Measurements from ENCODE around the gene ZSCAN10. TPM values are rescaled to one million over a fixed set of nuclear protein-coding genes. Genes with fewer than 3 reads are reported as not detected.
"Not testable (repeated sequence)": the region's sequence is repeated elsewhere in the genome, so short reads cannot be mapped to it uniquely, and the experiment has no call there.

The ZSCAN10 gene
- 0.11 and 0.30 TPM in 2 replicates for total RNA-seq

DNA sequence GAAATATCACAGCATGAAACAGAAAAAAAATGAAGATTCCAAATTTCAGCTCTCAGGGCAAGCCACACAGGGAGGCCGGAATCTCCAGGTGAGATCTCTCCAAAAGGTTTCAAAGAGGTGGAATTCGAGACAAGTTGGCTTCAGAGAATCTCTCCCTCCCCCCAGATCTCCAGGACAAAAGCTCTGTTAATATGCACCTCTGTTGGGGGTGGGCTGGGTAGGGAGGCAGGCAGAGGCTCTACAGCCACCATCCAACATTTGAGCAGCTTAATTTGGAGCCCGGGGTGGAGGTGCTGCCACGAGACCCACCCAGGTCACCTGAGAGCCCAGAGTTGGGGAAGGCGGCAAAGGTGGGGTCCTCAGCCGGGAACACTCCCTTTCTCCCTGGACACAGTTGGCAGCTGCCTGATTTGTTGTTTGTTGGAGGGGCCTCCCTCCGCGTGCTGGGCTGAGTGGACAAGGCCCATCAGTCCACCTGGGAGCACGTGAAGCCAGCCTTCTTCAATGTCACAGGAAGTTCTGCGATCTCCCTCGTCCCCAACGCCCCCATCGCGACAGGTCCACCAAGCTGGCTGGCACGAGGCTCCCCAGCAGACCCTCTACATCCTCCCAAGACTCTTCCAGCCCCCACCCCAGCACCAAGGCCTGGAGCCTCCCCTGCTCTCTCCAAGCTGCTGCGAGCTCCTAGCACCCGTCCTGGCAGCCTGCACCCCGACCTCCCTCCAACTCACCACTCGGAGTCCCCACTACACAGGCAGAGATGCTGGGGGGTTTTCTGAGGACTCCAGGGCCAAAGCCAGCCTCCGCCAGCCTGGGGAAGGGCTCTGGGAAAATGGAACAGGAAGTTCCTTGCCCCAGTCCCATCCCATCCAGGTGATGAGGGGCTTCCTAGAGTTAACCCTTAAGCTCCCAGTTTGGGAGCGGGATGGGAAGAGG lies at the start of gene ZSCAN10:
ZSCAN10 (minus strand) TSS at position 836 of the 936 bp plus-strand sequence. CDS start 6,357 bp downstream, outside the sequence.
- intact Hi-C loops (cut with micrococcal nuclease) = no loop called here

DNA sequence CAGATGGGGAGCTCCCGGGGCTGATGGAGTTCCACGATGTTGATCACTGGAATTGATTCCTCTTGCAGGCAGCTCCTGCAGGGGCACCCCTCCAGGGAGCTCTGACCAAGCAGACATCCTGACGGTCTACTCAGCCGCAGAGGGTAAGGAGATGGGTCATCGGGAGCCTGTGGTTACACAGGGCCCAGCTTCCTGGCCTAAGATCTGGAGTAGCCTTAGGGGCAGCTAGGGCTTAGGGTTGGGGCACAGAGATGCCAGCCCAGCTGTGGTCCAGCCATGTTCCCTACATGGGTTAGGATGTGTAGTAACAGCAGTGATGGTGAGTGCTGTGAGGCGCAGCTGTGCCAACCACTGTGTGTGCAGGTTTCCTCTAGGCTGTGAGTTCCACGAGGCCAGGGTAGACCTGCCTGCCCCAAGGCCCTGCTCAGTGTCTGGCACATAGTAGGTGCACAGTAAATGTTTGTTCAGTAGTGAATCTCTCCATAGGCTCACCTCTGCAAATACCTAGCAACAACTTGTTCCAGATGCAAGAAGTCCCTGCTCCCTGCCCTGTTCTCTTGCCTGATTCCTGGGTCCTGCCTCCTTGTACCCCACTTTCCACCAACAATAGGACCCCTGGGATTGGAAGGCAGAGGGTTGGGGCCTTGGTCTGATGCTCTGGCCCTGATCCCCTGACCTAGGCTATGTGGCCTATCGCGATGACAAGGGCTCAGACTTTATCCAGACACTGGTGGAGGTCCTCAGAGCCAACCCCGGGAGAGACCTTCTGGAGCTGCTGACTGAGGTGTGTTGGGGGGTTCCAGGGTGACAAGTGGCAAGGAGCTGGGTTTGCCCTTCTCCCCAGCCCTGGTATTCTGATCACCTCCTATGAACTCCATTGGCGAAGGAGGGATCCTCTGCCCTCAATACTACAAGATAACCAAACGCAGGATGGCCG lies 49.4 kb upstream of the ZSCAN10 start:
- intact Hi-C loops (cut with micrococcal nuclease) = no loop called here

DNA sequence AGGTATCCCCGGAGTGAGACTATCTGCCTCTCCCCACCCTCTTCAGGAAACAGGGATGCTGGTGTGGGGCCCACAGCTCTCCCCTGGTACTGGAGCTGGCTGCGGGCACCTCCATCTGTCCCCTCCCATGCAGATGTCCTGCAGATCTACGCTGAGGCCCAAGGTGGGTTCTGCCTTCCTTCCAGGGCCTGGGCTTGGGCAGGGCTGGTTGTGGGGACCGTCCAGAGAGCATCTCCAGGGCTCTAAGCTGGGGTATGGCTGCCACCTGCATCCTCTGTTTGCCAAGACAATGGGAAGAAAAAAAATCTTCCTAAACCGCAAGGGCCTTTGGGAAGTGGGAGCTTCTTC lies 48.6 kb upstream of the ZSCAN10 start:
- intact Hi-C loops (cut with micrococcal nuclease) = no loop called here

DNA sequence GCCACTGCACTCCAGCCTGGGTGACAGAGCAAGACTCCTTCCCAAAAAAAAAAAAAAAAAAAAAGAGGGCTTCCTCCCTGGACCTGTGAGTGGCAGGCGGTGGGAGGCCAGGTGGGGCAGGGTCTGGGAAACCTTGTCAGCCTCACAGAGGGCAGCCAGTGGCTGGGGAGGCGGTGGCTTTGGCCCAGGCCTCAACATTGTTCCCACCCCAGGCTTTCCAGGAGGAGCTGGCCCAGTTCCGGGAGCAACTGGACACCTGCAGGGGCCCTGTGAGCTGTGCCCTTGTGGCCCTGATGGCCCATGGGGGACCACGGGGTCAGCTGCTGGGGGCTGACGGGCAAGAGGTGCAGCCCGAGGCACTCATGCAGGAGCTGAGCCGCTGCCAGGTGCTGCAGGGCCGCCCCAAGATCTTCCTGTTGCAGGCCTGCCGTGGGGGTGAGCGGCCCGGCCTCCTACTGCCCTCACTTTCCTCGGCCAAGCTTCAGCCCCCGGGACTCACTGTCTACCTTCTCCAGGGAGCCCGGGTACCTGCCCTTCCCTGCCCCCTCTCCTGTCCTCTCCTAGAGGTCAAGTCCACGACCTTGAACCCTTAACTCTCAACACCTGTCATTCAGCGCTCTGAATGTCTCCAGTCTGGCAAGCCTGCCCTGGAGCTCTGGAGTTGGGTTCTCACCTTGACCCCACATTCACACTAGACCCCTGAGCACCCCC lies 48.1 kb upstream of the ZSCAN10 start:
- intact Hi-C loops (cut with micrococcal nuclease) = no loop called here

DNA sequence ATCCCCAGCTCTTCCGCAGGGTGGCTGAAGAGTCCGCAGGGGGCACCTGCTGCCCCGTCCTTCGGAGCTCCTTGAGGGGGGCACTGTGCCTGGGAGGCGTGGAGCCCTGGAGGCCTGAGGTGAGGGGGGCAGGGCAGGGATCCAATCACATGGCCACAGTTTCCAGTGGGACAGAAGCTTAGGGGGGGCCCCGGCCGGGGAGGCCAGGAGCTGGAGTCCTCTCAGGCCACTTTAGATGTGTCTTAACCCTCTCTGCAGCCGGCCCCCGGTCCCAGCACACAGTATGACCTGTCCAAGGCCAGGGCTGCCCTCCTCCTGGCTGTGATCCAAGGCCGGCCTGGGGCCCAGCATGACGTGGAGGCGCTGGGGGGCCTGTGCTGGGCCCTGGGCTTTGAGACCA lies 46.6 kb upstream of the ZSCAN10 start:
- intact Hi-C loops (cut with micrococcal nuclease) = no loop called here

DNA sequence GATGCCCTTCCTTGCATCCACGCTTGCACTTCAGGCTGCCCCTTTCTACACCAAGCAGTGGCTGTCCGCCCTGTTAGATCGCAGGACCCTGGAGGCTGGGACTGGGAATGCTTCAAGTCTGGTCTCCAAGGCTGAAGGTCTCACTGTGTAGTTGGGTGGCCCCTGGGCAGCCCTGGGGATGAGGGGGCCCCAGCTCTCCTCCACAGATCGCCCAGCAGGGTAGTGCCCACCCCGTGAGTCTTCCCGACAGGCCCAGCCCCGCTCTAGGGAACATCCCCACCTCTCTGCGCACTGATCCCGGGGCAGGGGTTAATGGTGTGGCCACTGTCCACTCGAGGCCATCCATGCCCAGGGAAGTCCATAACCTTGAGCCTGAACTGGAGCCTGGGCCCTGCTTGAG lies 46.1 kb upstream of the ZSCAN10 start:
- intact Hi-C loops (cut with micrococcal nuclease) = no loop called here

DNA sequence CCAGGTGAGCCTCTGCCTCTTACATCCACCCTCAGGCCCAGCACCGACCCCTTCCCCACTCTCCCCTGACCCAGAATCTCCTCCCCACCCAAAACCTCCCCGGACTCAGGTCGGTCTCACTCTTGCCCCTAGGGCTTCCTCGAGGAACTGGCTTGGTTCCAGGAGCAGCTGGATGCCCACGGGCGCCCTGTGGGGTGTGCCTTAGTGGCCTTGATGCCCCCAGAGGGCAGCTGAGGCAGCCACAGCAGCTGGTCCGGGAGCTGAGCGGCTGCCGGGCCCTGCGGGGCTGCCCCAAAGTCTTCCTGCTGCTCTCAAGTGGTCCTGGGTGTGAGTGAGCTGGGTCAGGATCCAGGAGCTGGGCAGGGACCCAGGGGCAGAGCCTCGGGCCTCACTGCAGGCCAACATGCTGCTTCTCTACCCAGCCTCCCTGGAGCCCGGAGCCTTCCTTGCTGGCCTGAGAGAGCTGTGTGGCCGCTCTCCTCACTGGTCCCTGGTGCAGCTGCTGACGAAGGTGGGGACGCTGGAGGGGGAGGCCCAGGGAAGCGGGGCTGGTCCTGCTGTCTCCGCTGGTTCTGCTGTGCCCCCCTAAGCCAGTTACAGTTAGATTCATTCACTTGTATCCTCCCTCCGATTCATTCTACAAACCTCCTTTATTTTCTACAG lies 45.4 kb upstream of the ZSCAN10 start:
- intact Hi-C loops (cut with micrococcal nuclease) = no loop called here

DNA sequence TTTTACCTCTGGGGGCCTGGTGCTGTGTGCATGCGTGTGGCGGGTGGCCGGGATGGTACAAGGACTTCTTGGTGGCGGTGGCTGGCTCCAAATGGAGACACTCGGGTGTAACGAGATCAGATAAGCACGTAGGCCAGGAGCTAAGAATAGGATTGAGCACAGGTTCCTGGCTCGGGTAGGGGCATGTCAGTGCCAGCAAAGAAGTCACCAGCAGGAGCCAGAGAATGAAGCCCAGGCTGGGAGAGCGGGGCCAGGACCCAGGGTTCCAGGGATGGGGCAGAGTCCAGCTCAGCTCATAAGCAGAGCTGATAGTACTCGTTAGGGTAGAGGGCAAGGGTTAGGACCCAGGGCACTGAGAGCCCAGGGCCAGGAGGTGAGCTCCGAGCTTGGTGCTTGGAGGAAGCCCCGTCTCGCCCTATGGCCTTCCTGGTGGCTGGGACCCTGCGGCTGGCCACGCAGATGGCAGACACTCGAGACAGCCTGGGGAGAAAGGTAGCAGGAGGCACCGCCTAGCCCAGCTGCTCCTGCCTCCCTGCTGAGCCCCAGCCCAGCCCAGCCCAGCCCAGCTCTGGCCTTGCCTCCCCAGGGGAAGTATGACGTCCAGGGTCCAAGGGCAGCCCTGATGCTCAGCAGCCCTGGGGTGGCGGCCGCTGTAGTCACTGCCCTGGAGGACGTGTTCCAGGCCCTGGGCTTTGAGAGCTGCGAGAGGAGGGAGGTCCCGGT lies 44.7 kb upstream of the ZSCAN10 start:
- intact Hi-C loops (cut with micrococcal nuclease) = no loop called here

DNA sequence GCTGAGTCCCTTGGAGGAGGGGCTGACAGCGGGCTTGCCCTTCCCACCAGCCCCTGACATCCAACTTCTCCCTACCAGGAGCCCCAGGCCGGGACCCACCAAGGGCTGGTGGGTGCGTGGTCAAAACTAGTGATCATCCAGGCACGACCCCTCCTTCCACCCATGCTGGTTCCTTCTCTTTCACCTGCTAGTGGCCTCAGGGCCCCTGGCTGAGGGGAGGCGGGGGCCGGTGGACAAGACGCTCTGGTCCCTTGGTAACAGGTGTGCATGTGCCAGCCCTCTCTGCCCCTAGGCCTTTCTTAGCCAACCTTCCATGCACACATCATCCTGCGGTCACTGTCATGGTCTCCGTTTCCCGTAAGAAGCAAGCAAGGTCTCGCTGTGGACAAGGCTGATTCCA lies 44.1 kb upstream of the ZSCAN10 start:
- intact Hi-C loops (cut with micrococcal nuclease) = no loop called here

DNA sequence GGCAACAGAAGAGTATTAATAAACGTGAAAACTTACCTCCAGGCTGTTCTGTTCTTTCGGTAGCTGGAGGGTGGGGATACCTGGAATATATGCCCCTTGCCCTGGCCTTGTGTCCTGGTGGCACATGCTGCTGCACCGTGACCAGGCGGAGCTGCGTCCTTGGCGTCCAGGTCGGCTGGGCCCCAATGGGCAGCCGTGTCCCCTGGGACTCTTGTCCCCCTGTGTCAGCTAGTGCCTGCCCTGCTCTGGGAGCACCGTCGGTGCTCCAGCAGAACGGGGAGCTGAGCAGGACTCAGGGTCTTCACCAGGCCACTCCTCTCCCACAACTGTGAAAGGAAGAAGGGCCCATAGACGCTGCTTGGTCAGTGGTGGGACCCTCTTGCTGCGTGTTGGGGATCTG lies 43.7 kb upstream of the ZSCAN10 start:
- intact Hi-C loops (cut with micrococcal nuclease) = no loop called here

DNA sequence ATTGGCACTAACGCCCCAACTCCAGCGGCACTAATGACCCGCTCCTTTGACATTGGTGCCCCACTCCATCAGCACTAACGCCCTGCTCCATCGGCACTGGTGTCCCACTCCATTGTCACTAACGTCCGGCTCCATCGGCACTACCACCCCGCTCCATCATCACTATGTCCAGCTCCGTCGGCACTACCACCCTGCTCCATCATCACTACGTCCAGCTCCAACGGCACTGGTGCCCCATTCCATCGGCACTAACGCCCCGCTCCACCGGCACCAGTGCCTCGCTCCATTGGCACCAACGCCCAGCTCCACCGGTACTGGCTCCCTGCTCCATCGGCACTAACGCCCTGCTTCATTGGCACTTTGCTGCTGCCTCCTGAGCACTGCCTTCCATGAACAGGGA lies 43.2 kb upstream of the ZSCAN10 start:
- intact Hi-C loops (cut with micrococcal nuclease) = no loop called here

DNA sequence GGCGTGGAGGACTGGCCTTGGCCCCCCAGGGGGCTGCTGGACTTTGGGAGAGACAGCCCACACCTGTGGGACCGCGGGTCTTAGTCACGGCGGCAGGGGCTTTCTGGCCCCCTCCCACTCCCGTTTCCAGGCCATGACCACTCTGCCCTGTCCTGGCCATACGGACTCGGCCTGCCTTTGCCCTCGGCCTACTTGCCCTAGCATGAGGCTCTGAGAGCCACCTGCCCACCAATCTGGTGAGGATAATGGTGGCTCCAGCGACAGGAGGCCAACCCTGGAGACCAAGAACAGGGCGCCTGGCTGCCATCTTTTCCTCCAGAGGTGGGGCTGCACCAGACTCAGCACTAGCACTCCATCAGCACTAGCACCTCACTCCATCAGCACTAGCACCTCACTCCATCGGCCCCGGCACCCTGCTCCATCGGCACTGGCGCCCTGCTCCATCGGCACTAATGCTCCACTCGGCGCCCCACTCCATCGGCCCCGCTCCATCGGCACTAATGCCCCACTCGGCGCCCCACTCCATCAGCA lies 42.8 kb upstream of the ZSCAN10 start:
- intact Hi-C loops (cut with micrococcal nuclease) = no loop called here

DNA sequence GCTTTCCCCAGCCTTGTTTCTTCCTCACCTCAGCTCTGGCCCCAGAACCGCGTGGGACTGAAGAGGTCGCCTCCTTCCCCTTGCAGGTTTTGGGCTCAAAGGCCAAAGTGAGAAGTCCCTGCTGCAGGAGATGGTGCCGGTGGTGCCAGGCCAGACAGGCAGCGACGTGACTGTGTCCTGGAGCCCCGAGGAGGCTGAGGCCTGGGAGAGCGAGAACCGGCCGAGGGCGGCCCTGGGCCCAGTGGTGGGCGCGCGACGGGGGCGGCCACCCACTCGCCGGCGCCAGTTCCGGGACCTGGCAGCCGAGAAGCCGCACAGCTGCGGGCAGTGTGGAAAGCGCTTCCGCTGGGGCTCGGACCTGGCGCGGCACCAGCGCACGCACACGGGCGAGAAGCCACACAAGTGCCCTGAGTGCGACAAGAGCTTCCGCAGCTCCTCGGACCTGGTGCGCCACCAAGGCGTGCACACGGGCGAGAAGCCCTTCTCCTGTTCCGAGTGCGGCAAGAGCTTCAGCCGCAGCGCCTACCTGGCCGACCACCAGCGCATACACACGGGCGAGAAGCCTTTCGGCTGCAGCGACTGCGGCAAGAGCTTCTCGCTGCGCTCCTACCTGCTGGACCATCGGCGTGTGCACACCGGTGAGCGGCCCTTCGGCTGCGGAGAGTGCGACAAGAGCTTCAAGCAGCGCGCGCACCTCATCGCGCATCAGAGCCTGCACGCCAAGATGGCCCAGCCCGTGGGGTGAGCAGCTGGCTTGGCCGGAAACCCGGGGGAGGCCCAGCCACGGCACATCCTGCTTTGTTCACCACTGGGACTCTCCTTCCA lies 41.7 kb upstream of the ZSCAN10 start:
- intact Hi-C loops (cut with micrococcal nuclease) = no loop called here

DNA sequence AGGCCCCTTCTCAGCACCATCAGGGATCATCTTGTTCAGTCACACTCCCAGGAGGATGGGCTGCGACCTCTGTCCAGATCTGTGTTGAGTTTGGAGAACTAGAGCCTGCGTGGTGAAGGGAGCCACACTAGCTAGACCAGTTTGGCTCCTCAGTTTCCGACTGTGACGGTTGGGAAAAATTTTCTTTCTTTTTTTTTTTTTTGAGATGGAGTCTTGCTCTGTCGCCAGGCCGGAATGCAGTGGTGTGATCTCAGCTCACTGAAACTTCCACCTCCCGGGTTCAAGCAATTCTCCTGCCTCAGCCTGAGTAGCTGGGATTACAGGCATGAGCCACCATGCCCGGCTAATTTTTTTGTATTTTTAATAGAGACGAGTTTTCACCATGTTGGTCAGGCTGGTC lies 40.5 kb upstream of the ZSCAN10 start:
- intact Hi-C loops (cut with micrococcal nuclease) = not testable (repeated sequence)

DNA sequence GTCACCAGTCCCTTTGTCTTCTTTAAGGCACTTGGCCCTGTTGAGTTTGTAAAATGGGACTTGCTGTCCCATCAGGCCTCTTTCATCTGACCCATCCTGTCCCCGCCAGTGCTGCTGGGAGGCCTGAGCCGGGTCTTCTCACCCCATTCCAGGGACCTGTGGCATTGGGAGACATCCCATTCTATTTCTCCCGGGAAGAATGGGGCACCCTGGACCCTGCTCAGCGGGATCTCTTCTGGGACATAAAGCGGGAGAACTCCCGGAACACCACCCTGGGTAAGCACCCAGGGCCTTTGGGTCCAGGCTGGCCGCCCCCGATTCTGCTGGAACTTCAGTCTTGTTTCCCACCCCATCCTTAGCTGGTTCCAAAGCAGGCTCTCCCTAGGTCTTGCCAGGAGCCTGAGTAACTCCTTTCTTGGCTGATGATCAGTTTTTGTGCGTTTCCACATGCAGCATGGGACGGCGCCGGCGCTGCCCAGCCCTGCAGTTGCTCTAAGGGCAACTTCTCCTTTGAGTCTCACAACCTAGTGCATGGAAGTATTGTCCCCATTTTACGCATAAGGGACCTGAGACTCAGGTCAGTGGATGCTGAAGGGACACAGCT lies 39.8 kb upstream of the ZSCAN10 start:
- intact Hi-C loops (cut with micrococcal nuclease) = no loop called here

DNA sequence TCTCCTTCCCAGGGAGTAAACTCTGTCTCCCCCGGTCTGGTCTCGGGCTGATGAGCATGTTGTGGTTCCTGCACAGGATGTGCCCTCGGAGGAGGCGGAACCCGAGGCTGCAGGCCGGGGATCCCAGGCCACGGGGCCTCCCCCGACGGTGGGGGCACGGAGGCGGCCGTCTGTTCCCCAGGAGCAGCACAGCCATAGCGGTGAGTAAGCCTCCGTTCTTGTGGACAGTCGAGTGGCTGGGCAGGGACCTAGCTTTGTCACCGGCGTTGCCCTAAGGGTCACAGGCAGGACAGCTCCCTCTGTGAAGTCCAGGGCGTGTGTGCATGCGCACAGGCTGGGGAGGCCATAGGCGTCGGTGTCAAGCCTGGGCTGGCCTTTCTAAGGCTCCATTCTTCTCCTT lies 39.2 kb upstream of the ZSCAN10 start:
- intact Hi-C loops (cut with micrococcal nuclease) = no loop called here

DNA sequence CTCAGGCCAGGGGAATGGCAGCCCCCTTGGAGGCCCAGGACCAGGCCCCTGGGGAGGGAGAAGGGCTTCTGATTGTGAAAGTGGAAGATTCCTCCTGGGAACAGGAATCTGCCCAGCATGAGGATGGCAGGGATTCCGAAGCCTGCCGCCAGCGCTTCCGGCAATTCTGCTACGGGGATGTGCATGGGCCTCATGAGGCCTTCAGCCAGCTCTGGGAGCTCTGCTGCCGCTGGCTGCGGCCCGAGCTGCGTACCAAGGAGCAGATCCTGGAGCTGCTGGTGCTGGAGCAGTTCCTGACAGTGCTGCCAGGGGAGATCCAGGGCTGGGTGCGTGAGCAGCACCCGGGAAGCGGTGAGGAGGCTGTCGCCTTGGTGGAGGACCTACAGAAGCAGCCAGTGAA lies 38.2 kb upstream of the ZSCAN10 start:
- intact Hi-C loops (cut with micrococcal nuclease) = no loop called here

DNA sequence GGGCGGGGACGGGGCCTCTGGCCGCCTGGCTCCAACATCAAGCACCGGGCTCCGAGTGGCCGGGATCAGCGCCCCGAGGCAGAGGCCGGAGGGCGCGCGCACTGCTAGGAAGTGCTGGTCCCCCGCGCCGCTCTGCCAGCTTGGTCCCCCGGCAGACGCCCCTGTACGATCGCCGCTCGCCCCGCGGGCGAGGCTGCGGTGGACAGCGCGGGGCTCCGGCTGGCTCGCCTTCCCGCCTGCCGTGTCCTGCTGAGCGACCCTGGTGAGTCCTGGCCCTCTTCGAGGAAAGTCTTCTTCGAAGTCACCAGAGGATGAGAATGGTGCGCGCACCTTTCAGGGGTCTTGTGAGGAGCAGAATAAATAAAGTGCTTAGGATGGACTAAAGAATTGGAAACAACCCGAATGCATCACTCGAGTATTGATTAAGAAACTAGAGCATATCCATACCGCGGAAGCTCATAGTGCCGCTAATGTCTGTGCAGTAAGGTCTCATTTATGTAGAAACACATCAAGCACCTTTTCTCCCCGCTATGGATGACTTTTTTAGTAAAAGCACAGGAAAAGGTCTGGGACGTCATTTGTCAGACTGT lies 36.1 kb upstream of the ZSCAN10 start:
- intact Hi-C loops (cut with micrococcal nuclease) = loop anchor here (1.0 kb wide), 1 partner anchor 35 kb away; no protein-coding TSS in a partner anchor
